ENCODE results near the gene P4HB.

Gene P4HB

GRCh38 chr17:81867170-81867990 lies 7.0 kb upstream of the P4HB start:
- DNase-seq: no peak

GRCh38 chr17:81866440-81867169 lies 6.3 kb upstream of the P4HB start:
- no peak for DNase-seq

GRCh38 chr17:81865733-81866439 lies 5.6 kb upstream of the P4HB start:
- DNase-seq: no peak

- DNase-seq: no peak
Observed at GRCh38 chr17:81865358-81865732, 5.0 kb upstream of the P4HB start.

GRCh38 chr17:81863833-81864768 lies 3.8 kb upstream of the P4HB start:
- DNase-seq: no peak

- DNase-seq: no peak
Observed at GRCh38 chr17:81863123-81863675, 2.9 kb upstream of the P4HB start.

- DNase-seq: peak; percentile 98
Observed at GRCh38 chr17:81860756-81861568, 627 bp upstream of the P4HB start.

- DNase-seq: no peak
Observed at GRCh38 chr17:81858967-81859905, 1.1 kb downstream of the P4HB start.

GRCh38 chr17:81858170-81858966 lies 2.0 kb downstream of the P4HB start:
- no peak for DNase-seq

- DNase-seq: no peak
Observed at GRCh38 chr17:81854974-81855774, 5.2 kb downstream of the P4HB start.

GRCh38 chr17:81852237-81852636 lies 8.1 kb downstream of the P4HB start:
- no peak for DNase-seq

GRCh38 chr17:81851423-81851822 lies 8.9 kb downstream of the P4HB start:
- no peak for DNase-seq

- no peak for DNase-seq
Observed at GRCh38 chr17:81849457-81849856, 10.9 kb downstream of the P4HB start.

- no peak for DNase-seq
Observed at GRCh38 chr17:81846743-81847689, 13.3 kb downstream of the P4HB start.

GRCh38 chr17:81845881-81846742 lies 14.2 kb downstream of the P4HB start:
- DNase-seq: no peak

GRCh38 chr17:81845361-81845760 lies 15.0 kb downstream of the P4HB start:
- no peak for DNase-seq
